Measurements from ENCODE around the gene DNAL1. TPM values are rescaled to one million over a fixed set of nuclear protein-coding genes. Genes with fewer than 3 reads are reported as not detected.

The DNAL1 gene
- total and polyA plus RNA-seq, 2 of the 4 experiments (the other 2 are of a cell fraction), result 4.5 to 5.4 TPM

DNA sequence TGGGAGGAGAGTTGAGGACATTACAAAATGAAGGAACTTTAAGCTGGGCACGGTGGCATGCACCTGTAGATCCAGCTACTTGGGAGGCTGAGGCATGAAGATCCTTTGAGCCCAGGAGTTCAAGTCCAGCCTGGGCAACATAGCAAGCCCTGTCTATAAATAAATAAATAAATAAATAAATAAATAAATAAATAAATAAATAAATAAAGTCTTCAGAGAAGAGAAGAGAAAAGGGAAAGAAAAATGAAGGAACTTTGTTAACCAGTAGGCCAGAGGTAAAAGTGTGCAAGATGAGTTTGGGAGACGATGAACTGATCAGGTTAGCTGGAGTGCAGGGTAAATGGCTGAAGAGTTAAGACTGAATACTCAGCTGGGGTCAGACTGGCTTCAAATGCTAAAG lies 49.3 kb downstream of the DNAL1 start:
- Histone ChIP-seq H3K4me3 (ENCODE audit: insufficient read depth, low read depth, low read length) (no peak overlapping the region), H3K4ac (ENCODE audit: low read depth, low read length) (no peak overlapping the region), H2AK9ac (replicated peaks; ENCODE audit: low read depth, low read length, poor library complexity) (no peak overlapping the region), H3K9ac (ENCODE audit: low read depth, low read length) (no peak overlapping the region), H3K27ac (ENCODE audit: insufficient read depth, low read length) (no peak overlapping the region), H2AK5ac (ENCODE audit: low read depth, low read length) (no peak overlapping the region), H4K5ac (ENCODE audit: low read depth, low read length) (no peak overlapping the region), H2BK20ac (ENCODE audit: low read depth, low read length) (no peak overlapping the region), H4K8ac (ENCODE audit: low read depth in 2 of 2, low read length in 2 of 2) (no peak overlapping the region), H3K79me1 (ENCODE audit: low read depth in 1 of 2, low read length in 2 of 2) (no peaks in the 10 kb centered on the region; a peak in 1 of 4 replicates), H2AFZ (replicated peaks; ENCODE audit: low read length, poor library complexity) (no peak overlapping the region), H3K56ac (ENCODE audit: extremely low read depth, insufficient read depth, low read length) (no peak overlapping the region), H3K9me1 (ENCODE audit: insufficient read depth, low read length) (0 out of 2 replicates have a peak, but pooled peaks cover 2% of the 10 kb centered on the region), H3K18ac (ENCODE audit: low read depth, low read length) (no peak overlapping the region), H2BK15ac (ENCODE audit: low read depth, low read length) (no peak overlapping the region), H3K4me2 (ENCODE audit: low read depth, low read length) (no peak overlapping the region), H4K91ac (ENCODE audit: insufficient read depth, low read depth, low read length) (no peak overlapping the region), H3K23ac (ENCODE audit: low read depth, low read length) (no peak overlapping the region), H3K4me1 (ENCODE audit: control insufficient read depth, insufficient read depth, low read length) (peaks cover 4% of the 10 kb centered on the region), H2BK120ac (ENCODE audit: low read depth, low read length) (no peak overlapping the region), H4K20me1 (ENCODE audit: insufficient read depth, low read length) (no peaks in the 10 kb centered on the region), H3K9me3 (ENCODE audit: control insufficient read depth, insufficient read depth, low read length) (no peaks in the 10 kb centered on the region), H3K14ac (replicated peaks; ENCODE audit: low read depth, low read length) (no peak overlapping the region), H3K36me3 (ENCODE audit: control insufficient read depth, insufficient read depth, low read length) (peaks cover 9% of the 10 kb centered on the region; the same call in 1 of the 2 replicates), H2BK5ac (ENCODE audit: low read depth, low read length, poor library complexity, severe bottlenecking) (no peak overlapping the region), H3K27me3 (ENCODE audit: control insufficient read depth, insufficient read depth, low read length) (no peaks in the 10 kb centered on the region)
- ATAC-seq (ENCODE audit: low read depth) (no peak), DNase-seq (no peak)
- in situ Hi-C loops (cut with MboI; ENCODE audit: low sequenced_read_pairs), result no loop called here
- dilution Hi-C loops (cut with HindIII; ENCODE audit: low sequenced_read_pairs, unreplicated experiment), result no loop called here
- intact Hi-C loops (cut with micrococcal nuclease), result no loop called here
- ChIA-PET POLR2A (ENCODE audit: unreplicated experiment) (interaction anchor here (0.5 kb wide), 1 partner anchor 126 kb away, joined by 4 read pairs; no protein-coding TSS in a partner anchor), CTCF (no interaction called here)
- 100% methylated on average over 1 of the region's 2 CpGs; no CpG with 5 or more reads in 1 of the 2 experiments for WGBS, 2 experiments (ENCODE audit: extremely low coverage in 2 of 2, insufficient read length in 1 of 2)
- BruUV-seq (replicated peaks), result no TSS peak
- TF ChIP-seq SMC3 (IDR thresholded peaks at IDR 0.05; ENCODE audit: low read depth, low read length) (no peak), RAD21 (IDR thresholded peaks at IDR 0.05; ENCODE audit: low read length) (no peak), POLR2A (IDR thresholded peaks at IDR 0.05; ENCODE audit: low read depth, low read length) (no peak), MAZ (IDR thresholded peaks at IDR 0.05; ENCODE audit: borderline replicate concordance, low read depth, low read length) (no peak), BHLHE40 (IDR thresholded peaks at IDR 0.05; ENCODE audit: low read depth, low read length) (no peak), MXI1 (IDR thresholded peaks at IDR 0.05; ENCODE audit: borderline replicate concordance, low read depth, low read length) (no peak), NFE2L2 (IDR thresholded peaks at IDR 0.05; ENCODE audit: low read depth, low read length) (no peak), CHD1 (IDR thresholded peaks at IDR 0.05; ENCODE audit: low read depth, low read length) (no peak), RFX5 (IDR thresholded peaks at IDR 0.05; ENCODE audit: low read depth, low read length) (no peak), MAFK (IDR thresholded peaks at IDR 0.05; ENCODE audit: low read depth, low read length) (no peak), RCOR1 (IDR thresholded peaks at IDR 0.05; ENCODE audit: insufficient replicate concordance, low read length) (no peak)
- TF ChIP-seq, protein P1, sequence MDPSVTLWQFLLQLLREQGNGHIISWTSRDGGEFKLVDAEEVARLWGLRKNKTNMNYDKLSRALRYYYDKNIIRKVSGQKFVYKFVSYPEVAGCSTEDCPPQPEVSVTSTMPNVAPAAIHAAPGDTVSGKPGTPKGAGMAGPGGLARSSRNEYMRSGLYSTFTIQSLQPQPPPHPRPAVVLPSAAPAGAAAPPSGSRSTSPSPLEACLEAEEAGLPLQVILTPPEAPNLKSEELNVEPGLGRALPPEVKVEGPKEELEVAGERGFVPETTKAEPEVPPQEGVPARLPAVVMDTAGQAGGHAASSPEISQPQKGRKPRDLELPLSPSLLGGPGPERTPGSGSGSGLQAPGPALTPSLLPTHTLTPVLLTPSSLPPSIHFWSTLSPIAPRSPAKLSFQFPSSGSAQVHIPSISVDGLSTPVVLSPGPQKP (IDR thresholded peaks at IDR 0.05; ENCODE audit: borderline replicate concordance, low read depth, low read length), result no peak
- TF ChIP-seq, protein P2, sequence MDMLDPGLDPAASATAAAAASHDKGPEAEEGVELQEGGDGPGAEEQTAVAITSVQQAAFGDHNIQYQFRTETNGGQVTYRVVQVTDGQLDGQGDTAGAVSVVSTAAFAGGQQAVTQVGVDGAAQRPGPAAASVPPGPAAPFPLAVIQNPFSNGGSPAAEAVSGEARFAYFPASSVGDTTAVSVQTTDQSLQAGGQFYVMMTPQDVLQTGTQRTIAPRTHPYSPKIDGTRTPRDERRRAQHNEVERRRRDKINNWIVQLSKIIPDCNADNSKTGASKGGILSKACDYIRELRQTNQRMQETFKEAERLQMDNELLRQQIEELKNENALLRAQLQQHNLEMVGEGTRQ (IDR thresholded peaks at IDR 0.05; ENCODE audit: low read depth, low read length), result no peak
- TF ChIP-seq, protein P3, sequence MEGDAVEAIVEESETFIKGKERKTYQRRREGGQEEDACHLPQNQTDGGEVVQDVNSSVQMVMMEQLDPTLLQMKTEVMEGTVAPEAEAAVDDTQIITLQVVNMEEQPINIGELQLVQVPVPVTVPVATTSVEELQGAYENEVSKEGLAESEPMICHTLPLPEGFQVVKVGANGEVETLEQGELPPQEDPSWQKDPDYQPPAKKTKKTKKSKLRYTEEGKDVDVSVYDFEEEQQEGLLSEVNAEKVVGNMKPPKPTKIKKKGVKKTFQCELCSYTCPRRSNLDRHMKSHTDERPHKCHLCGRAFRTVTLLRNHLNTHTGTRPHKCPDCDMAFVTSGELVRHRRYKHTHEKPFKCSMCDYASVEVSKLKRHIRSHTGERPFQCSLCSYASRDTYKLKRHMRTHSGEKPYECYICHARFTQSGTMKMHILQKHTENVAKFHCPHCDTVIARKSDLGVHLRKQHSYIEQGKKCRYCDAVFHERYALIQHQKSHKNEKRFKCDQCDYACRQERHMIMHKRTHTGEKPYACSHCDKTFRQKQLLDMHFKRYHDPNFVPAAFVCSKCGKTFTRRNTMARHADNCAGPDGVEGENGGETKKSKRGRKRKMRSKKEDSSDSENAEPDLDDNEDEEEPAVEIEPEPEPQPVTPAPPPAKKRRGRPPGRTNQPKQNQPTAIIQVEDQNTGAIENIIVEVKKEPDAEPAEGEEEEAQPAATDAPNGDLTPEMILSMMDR (conservative IDR thresholded peaks at IDR 0.05; ENCODE audit: low read depth, low read length), result no peak

All from IMR-90 (cell line).